CD4-positive, alpha-beta T cell treated with Interferon gamma for 1 hour (primary cell): ENCODE data around the gene SLC7A5.
"Not testable (repeated sequence)": the region's sequence is repeated elsewhere in the genome, so short reads cannot be mapped to it uniquely, and the experiment has no call there.

ENCODE experiments used
- DNase-seq: peaks from one replicate; pipeline ENCODE4 v3.0.0-alpha.2; 2020

SLC7A5 gene

DNA sequence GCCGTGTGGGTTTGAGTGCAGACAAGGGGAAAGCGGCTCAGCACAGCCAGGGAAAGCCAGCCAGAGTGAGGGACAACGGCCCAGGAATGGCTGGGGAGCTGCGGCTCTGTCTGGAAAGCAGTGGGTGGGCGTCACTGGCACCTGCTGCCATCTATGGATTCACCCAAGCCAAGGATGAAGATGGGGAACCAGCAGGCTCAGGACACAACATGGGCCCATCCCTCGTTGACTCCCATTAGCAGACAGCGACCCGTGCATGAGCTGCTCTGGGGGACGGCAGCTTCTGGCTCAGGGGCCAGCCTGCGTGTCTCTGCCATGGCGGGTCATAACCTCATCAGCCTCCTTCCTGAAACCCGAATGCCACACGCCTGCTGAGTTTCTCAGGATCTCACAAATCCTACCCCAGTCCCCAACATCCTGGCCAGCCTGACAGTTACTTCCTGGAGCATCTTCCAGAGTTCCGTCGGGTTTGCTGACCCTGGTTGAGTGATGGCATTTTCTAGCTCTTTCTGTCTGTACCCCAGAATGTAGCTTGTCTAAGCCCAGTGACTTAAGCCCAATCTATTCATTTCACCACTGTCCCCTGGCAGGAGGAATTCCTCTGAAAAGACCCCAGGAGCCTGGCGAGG, 50.7 kb downstream of the SLC7A5 start:
- no peak for DNase-seq

GRCh38 chr16:87817910-87818309, 51.4 kb downstream of the SLC7A5 start:
- no peak for DNase-seq

DNA sequence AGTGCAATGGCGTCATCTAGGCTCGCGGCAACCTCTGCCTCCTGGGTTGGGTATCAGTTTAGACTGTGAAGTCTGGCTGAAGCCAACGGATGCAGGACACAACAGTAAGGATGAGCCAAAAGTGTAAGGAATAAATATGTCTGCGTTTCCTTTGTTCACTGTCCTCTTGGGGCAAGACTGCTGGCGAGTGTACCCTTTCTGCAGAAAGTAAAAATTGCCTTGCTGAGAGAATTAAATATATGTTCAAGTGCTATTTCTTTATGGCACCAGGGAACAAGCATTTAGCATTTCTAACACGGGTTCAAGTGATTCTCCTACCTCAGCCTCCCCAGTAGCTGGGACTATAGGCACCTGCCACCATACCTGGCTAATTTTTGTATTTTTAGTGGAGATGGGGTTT, 51.9 kb downstream of the SLC7A5 start:
- not testable (repeated sequence) for DNase-seq

GRCh38 chr16:87816507-87817100, 52.7 kb downstream of the SLC7A5 start:
- no peak for DNase-seq

GRCh38 chr16:87815567-87815966, 53.7 kb downstream of the SLC7A5 start:
- DNase-seq: no peak

- DNase-seq: no peak
Observed at GRCh38 chr16:87812200-87812656, 57.1 kb downstream of the SLC7A5 start.

- not testable (repeated sequence) for DNase-seq
Observed at GRCh38 chr16:87811454-87811853, 57.9 kb downstream of the SLC7A5 start.

DNA sequence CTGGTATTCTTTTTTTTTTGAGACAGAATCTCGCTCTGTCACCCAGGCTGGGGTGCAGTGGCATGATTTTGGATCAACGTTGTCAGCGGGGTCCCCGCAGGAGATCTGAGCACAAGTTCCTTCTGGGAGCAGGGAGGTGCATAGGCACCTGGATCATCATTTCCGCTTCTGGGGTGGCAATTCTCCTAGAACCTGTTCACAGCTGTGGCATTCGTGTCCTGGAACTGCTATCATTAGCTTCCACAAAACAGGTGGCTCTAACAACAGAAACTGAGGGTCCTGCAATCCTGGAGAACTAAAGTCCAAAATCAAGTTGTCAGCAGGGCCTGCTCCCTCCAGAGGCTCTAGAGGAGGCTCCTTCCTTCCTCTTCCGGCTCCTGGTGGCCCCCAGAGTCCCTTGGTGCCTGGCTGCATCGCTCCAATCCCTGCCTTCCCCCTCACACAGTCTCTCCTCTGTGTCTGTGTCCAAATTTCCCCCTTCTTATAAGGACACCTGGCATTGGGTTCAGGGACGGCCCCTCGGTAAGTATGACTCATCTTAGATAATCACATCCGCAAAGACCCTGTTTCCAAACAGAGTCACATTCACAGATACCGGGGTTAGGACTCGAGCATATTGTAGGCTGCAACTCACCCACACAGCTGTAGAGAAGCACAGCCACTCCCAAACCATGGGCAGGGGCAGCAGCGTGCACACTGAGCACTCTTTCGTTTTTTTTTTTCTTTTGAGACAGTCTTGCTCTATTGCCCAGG, 60.0 kb downstream of the SLC7A5 start:
- no peak for DNase-seq

DNA sequence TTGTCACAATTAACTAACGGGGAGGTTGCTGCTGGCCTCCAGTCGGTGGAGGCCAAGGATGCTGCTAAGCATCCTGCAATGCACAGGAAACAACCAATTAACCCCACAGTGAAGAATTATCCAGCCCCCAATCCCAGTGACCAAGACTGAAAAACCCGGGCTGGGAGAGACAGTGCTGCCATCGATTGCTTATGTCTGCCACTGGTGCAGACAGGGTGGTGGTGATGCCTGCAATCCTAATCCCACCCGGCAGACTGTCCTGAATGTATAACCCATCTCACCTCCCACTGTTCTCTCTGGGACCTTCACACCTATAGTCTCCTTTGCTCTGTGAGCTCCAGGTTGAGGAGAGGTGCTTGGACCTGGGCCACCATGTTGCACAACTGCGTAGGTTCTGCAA, 61.2 kb downstream of the SLC7A5 start:
- DNase-seq: no peak

GRCh38 chr16:87806641-87807546, 62.4 kb downstream of the SLC7A5 start:
- peak; percentile 35 for DNase-seq

DNA sequence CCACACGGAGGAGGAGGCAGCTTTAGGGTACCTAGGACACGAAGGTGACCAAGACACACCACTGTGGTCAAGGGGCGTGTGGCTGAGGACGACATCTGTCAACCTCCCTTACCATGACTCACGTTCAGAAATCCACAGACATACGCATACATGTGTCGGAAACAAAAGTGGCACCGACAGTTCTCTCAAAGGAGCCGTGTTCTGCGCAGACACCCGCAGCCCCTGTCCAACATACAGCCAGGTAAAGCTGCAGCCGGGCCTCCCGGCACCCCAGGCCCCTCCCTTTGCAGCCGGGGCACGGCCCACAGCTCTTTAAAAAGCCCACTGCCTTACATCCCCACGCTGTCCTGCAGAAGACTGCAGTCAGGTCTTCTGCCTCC, 63.1 kb downstream of the SLC7A5 start:
- DNase-seq: no peak

DNA sequence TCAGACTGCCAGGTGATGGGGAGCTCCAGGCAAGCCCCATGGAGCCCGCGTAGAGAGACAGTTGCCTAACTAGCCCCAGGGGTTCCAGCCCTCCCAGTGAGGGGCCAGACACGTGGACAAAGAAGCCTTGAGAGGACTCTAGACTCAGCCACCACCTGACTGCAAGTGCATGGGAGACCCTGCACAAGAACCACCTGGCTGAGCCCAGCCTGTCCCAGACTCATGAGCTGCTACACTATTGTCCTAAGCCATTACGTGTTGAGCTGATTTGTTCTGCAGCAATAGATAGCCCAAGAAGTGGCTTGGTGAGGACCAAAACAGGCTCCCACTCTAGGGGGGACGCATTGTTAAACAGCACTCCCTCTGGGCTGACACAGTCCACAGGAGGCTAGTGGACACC, 65.9 kb downstream of the SLC7A5 start:
- no peak for DNase-seq

- no peak for DNase-seq
Observed at GRCh38 chr16:87802670-87803069, 66.6 kb downstream of the SLC7A5 start.

- DNase-seq: no peak
Observed at GRCh38 chr16:87801679-87802259, 67.5 kb downstream of the SLC7A5 start.

GRCh38 chr16:87800497-87800896, 68.8 kb downstream of the SLC7A5 start:
- DNase-seq: no peak

DNA sequence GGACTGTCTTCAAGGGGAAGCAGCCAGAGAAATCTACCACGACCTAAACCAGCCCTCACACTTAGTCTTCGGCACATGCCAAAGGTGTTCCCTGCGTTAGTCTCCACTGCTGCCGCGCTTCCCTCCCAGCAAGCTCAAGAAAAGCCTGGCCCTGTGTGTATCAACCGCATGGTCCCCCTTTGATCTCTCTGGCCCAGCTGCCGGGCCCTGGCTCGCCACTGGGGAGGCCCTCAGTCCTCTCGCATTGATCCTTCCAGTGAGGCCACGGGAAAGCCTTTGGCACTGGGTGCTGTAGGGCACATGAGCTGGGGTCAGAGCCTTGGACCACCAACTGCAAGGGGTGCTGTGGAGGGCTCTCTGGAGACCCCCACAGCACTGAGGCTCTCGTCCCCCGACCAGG, 74.0 kb downstream of the SLC7A5 start:
- DNase-seq: no peak

- no peak for DNase-seq
Observed at GRCh38 chr16:87794485-87795078, 74.7 kb downstream of the SLC7A5 start.

DNA sequence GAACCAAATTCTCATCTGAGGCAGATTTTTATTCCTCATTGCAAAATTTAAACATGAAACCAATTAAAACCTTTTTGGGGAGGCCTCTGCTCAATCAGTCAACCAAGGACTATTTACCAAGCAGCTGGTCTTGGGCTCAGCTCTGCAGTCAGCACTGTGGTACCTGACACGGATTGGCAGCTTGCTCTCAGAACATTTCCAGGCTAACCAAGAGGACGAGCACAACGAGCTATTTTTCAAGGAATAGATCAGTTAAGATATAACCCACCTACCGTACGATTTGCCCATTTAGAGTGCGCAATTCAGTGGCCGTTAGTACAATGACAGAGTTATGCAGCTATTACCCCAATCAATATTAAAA, 77.1 kb downstream of the SLC7A5 start:
- no peak for DNase-seq

GRCh38 chr16:87791295-87792204, 77.8 kb downstream of the SLC7A5 start:
- no peak for DNase-seq

DNA sequence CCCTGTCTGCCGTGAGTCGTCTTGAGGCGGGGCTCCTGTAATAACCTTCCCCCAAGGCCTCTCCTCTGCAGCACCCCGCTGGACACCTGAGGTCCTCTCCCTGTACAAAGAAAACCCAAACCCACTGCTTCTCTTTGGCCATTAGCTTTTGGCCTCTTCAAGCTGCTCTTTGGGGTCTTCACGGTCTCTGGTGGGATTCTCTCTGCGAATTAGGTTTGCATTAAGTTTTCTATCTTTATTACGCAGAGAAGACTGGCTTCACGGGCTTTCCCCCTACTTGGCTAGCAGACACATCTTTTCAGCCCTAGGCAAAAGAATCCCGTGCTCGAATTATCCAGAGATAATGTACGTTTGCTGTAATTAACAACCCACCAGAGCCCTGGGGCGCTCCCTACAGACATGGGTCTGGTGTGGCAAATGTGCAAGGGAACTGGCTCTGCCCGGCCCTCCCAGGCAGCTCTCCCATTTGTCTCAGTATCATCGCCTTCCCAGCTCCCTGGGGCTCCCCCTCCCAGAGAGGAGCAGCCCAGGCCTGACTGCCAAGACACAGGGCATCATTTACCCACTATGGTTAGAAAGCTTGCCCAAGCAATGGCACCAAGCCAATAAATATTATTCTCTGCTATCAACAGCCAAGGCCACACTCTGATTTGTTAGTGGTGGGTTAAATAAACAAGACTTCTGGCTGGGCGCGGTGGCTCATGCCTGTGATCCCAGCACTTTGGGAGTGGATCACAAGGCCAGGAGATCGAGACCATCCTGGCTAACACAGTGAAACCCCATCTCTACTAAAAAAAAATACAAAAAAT, 78.8 kb downstream of the SLC7A5 start:
- DNase-seq: no peak
